GM19328 (cell line): Measurements from ENCODE around the gene DHODH.
"Not testable (repeated sequence)": the region's sequence is repeated elsewhere in the genome, so short reads cannot be mapped to it uniquely, and the experiment has no call there.

Source experiments
- ATAC-seq: cut with Tn5 transposase; IDR thresholded peaks from one replicate; pipeline ENCODE4 v1.9.1; 2021; ENCODE audit warnings: mild to moderate bottlenecking, moderate library complexity; ENCODE audit not compliant: unreplicated experiment

DHODH gene

GRCh38 chr16:72050769-72051464 lies 42.4 kb downstream of the DHODH start:
- no peak for ATAC-seq

- no peak for ATAC-seq
Observed at GRCh38 chr16:72051818-72052217, 43.3 kb downstream of the DHODH start.

DNA sequence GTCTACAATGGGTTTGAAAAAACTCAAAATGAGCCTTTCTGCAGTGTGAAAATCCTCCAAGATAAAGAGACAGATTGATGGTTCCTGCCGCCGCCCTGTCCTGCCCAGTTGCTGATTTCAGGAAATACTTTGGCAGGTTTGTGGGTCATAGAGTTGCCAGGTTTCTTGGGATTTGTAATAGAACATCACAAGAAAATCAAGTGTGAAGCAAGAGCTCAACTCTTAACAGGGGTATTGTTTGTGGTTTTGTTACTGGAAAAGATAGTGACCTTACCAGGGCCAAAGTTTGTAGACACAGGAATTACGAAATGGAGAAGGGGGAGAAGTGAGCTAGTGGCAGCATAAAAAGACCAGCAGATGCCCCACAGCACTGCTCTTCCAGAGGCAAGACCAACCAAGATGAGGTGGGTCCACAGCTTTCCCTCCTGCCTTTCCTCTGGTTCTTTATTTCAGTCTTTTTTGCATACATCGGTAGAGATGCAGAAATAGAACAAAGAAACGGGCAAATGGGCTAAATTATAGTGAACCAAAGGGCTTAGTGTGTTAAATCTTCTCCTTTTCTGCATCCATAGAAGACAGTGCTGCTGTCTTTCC lies 45.8 kb downstream of the DHODH start, which contains the start of gene HP:
HP (plus strand) TSS at position 252 of the 594 bp plus-strand sequence; CDS start at position 400, 148 bp downstream.
- ATAC-seq = not testable (repeated sequence)

DNA sequence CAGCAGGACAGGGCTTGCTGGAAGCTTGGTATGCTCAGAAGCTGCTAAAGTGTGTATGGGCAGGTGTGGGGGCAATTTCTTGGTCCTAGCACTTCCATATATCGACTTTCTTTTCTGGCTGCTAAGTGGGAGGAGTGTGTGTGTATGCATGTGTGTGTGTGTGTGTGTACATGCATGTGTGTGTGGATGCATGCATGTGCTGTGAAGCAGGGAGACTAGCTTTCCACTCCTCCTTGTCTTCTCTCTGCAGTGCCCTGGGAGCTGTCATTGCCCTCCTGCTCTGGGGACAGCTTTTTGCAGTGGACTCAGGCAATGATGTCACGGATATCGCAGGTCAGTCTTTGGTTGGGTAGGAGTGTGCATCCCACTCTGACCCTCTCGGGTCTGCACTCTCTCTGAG lies 47.4 kb downstream of the DHODH start:
- ATAC-seq = no peak

GRCh38 chr16:72057313-72057712 lies 48.8 kb downstream of the DHODH start:
- ATAC-seq = not testable (repeated sequence)

- not testable (repeated sequence) for ATAC-seq
Observed at GRCh38 chr16:72059060-72059459, 50.5 kb downstream of the DHODH start.

GRCh38 chr16:72060405-72060804 lies 51.9 kb downstream of the DHODH start:
- ATAC-seq = no peak

GRCh38 chr16:72061564-72061963 lies 53.0 kb downstream of the DHODH start:
- ATAC-seq = no peak

- ATAC-seq = no peak
Observed at GRCh38 chr16:72064361-72064894, 55.9 kb downstream of the DHODH start.

DNA sequence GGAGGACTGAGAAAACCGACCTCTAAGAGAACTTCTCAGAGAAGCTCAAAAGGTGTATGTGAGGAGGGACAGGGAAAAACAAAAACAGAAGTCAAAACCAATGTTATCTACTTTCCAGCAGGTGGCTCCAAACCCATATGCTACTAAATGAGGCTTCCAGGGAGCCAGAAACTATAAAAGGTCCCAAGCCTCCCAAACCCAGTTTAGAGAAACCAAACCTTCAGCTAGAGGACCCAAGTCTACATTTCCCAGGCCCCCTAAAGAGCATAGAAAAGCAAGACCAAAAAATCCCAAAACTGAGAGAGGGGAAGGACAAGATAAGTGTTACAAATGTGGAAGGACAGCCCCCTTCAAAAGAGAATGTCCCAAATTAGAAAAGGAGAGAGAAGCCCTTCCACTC lies 58.2 kb downstream of the DHODH start:
- ATAC-seq = no peak

DNA sequence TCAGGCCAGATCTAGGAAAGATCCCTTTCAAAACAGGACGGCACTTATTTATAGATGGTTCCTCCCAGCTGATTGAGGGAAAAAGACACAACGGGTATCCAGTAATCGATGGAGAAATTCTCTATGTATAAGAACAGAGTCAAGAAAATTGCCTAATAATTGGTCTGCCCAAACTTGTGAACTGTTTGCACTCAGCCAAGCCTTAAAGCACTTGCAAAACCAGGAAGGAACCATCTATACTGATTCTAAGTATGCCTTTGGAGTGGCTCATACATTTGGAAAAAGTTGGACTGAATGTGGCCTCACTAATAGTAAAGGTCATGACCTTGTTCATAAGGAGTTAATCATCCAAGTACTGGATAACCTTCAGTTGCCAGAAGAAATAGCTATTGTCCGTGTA lies 60.4 kb downstream of the DHODH start:
- no peak for ATAC-seq

GRCh38 chr16:72072514-72073342 lies 64.2 kb downstream of the DHODH start:
- ATAC-seq = no peak

DNA sequence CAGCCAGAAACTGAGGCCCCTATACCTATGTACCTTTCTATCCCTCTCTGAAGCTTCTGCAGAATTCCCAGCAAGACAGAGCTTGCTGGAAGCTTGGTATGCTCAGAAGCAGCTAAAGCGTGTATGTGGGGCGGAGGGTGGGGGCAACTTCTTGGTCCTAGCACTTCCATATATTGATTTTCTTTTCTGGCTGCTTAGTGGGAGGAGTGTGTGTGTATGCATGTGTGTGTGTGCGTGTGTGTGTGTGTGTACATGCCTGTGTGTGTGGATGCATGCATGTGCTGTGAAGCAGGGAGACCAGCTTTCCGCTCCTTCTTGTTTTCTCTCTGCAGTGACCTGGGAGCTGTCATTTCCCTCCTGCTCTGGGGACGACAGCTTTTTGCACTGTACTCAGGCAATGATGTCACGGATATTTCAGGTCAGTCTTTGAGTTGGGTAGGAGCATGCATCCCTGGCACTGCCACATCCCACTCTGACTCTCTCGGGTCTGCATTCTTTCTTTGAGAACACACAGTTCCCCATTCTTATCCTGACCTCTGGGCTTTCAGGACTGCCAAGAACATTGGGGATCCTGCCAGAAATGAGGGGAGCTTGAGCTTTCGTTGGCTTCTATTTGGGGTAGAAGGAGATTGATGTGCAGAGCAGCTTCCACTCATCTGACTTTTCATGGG lies 65.2 kb downstream of the DHODH start:
- ATAC-seq = no peak

GRCh38 chr16:72075067-72075466 lies 66.5 kb downstream of the DHODH start:
- not testable (repeated sequence) for ATAC-seq
